K562 (cell line): Measurements from ENCODE around the gene OR11L1. TPM values are rescaled to one million over a fixed set of nuclear protein-coding genes. Genes with fewer than 3 reads are reported as not detected.

Source experiments
- BDP1 ChIP-seq: IDR thresholded peaks from 3 replicates; pipeline ENCODE4 v1.6.1; 2011; ENCODE audit not compliant: insufficient read length, insufficient read depth
- CBX8 ChIP-seq: fragments of 200-600 bp; sonication (generic); IDR thresholded peaks from 2 replicates; pipeline ENCODE4 v1.6.1; 2012; ENCODE audit warnings: borderline replicate concordance, mixed run types, low read depth, mild to moderate bottlenecking, moderate library complexity, mixed read lengths, low read length, control low read depth, inconsistent platforms; ENCODE audit not compliant: poor library complexity, severe bottlenecking; ENCODE audit errors: extremely low read depth
- CCAR2 ChIP-seq: fragments of 200-400 bp; formaldehyde crosslinking; IDR thresholded peaks from 2 replicates; pipeline ENCODE4 v1.6.1; 2017; ENCODE audit warnings: mild to moderate bottlenecking, low read depth, low read length
- CCNT2 ChIP-seq: IDR thresholded peaks from 2 replicates; pipeline ENCODE4 v1.6.1; 2011; ENCODE audit warnings: borderline replicate concordance, low read depth, mild to moderate bottlenecking, moderate library complexity, mixed read lengths, low read length; ENCODE audit not compliant: insufficient read length; ENCODE audit errors: extremely low read depth
- CEBPB ChIP-seq: fragments of 450-650 bp; IDR thresholded peaks from 2 replicates; pipeline ENCODE4 v1.6.1; 2016; ENCODE audit warnings: missing genetic modification characterization, missing compliant biosample characterization
- CTCFL ChIP-seq: IDR thresholded peaks from 2 replicates; pipeline ENCODE4 v1.6.1; 2011; ENCODE audit warnings: borderline replicate concordance, low read depth, mild to moderate bottlenecking, moderate library complexity, low read length; ENCODE audit not compliant: insufficient read depth, poor library complexity, severe bottlenecking
- MEIS2 ChIP-seq: fragments of 450-650 bp; IDR thresholded peaks from 2 replicates; pipeline ENCODE4 v1.6.1; 2014; ENCODE audit warnings: mild to moderate bottlenecking; ENCODE audit not compliant: partially characterized antibody
- MIER1 ChIP-seq: fragments of 450-650 bp; IDR thresholded peaks from 2 replicates; pipeline ENCODE4 v1.6.1; 2016; ENCODE audit warnings: antibody characterized with exemption, mild to moderate bottlenecking, low read depth
- SIN3A ChIP-seq, 2 experiments: fragments of 150-350 bp in 1 of 2; IDR thresholded peaks; 2 replicates each; pipeline ENCODE4 v1.6.1; 2011 to 2016; ENCODE audit warnings: borderline replicate concordance in 2 of 2, low read depth in 2 of 2, low read length in 2 of 2, mild to moderate bottlenecking in 2 of 2, moderate library complexity in 2 of 2; ENCODE audit not compliant: control insufficient read depth in 1 of 2
- SMAD1 ChIP-seq: fragments of 150-350 bp; IDR thresholded peaks from 2 replicates; pipeline ENCODE4 v1.6.1; 2014; ENCODE audit warnings: low read length, low read depth; ENCODE audit not compliant: partially characterized antibody
- ZFPM2 ChIP-seq: fragments of 250-450 bp; sonication (Bioruptor Pico); IDR thresholded peaks from 2 replicates; pipeline ENCODE4 v1.5.1; 2022; ENCODE audit warnings: mild to moderate bottlenecking
- ZNF12 ChIP-seq: sonication (generic); formaldehyde crosslinking; IDR thresholded peaks from 2 replicates; pipeline ENCODE4 v1.4.0; 2020; ENCODE audit warnings: mild to moderate bottlenecking, missing genetic modification reagents
- ZNF143 ChIP-seq: sonication (generic); formaldehyde crosslinking; IDR thresholded peaks from 2 replicates; pipeline ENCODE4 v1.9.0; 2022; ENCODE audit warnings: mild to moderate bottlenecking, missing genetic modification reagents
- polyA plus RNA-seq, 8 experiments: library from polyadenylated mRNA; depleted of rRNA in 4 of 8; stranded (reverse) in 5 of 8; unstranded in 3 of 8; fragments of >200 nt; fragmentation: Nextera tagmentation in 2 of 8; fragmentation: Illumina TruSeq in 1 of 8; extraction: Ambion mirVana in 2 of 8; extraction: Trizol in 1 of 8; gene quantifications; 2 replicates each; pipeline versions ENCODE4 v1.2.1 to v1.2.3, GENCODE V29; 2011 to 2014; ENCODE audit warnings: inconsistent platforms in 1 of 8, missing spikeins in 1 of 8
- total RNA-seq, 7 experiments: library from RNA; depleted of rRNA in 6 of 7; stranded (reverse); fragments of >200 nt in 6 of 7; fragmentation: Illumina TruSeq in 2 of 7; extraction: Trizol in 2 of 7; gene quantifications; 2 replicates each; pipeline versions ENCODE4 v1.2.1 to v1.2.3, GENCODE V29; 2011 to 2021; ENCODE audit warnings: low replicate concordance in 1 of 7
- TF ChIP-seq, protein P1 (sequence below): fragments of 200-600 bp; sonication (generic); IDR thresholded peaks from one replicate; pipeline ENCODE4 v1.6.1; 2012; ENCODE audit warnings: mild to moderate bottlenecking, low read depth, low read length, inconsistent platforms

The OR11L1 gene
- total and polyA plus RNA-seq, 9 of the 15 experiments (the other 6 are each of a cell fraction or from before 2014, with no cell fraction given), result not detected

DNA sequence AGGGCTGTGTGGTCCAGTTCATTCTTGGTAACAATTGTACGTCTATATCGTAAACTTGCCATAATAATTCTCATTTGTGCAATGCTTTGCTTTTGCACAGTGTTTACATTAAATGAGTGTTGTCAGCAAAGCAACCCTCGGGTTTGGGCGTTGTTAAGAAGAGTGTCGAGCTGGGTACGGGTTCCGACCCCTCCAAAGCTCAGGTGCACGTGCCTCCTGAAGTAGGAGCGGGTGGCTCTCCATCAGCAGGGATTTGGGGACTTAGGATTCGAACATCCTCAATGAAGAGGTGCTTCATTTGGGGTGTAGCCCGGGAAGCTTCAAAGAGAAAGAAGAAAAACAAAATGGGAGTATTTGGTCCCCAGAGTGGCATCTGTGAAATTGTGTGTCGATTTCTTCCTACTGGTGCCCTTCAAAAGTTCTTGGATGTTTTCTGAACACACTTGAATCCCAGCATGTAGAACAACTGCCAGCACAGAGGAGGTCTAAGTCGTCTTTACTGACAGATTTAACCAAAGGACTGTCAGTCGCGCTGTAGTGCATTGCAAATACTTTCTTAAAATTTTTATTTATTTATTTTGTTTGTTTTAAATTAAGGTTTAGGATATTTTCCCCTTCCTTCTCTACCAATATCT, 16.4 kb upstream of the OR11L1 start (continued):
- TF ChIP-seq CBX8 (no peak), SMAD1 (no peak), MEIS2 (no peak), CCAR2 (no peak), ZNF12 (CRISPR knock-in tag) (no peak), ZNF143 (CRISPR knock-in tag) (no peak), BDP1 (no peak), CCNT2 (no peak), SIN3A (IDR thresholded peaks at IDR 0.05; ENCODE audit: borderline replicate concordance in 2 of 2, control insufficient read depth in 1 of 2, low read depth in 2 of 2, low read length in 2 of 2) (no peak), CEBPB (tag) (no peak), ZFPM2 (CRISPR knock-in tag) (no peak), MIER1 (0 out of 2 replicates have a peak, but pooled peaks have one; percentile 19), CTCFL (no peak)
- TF ChIP-seq, protein P1, sequence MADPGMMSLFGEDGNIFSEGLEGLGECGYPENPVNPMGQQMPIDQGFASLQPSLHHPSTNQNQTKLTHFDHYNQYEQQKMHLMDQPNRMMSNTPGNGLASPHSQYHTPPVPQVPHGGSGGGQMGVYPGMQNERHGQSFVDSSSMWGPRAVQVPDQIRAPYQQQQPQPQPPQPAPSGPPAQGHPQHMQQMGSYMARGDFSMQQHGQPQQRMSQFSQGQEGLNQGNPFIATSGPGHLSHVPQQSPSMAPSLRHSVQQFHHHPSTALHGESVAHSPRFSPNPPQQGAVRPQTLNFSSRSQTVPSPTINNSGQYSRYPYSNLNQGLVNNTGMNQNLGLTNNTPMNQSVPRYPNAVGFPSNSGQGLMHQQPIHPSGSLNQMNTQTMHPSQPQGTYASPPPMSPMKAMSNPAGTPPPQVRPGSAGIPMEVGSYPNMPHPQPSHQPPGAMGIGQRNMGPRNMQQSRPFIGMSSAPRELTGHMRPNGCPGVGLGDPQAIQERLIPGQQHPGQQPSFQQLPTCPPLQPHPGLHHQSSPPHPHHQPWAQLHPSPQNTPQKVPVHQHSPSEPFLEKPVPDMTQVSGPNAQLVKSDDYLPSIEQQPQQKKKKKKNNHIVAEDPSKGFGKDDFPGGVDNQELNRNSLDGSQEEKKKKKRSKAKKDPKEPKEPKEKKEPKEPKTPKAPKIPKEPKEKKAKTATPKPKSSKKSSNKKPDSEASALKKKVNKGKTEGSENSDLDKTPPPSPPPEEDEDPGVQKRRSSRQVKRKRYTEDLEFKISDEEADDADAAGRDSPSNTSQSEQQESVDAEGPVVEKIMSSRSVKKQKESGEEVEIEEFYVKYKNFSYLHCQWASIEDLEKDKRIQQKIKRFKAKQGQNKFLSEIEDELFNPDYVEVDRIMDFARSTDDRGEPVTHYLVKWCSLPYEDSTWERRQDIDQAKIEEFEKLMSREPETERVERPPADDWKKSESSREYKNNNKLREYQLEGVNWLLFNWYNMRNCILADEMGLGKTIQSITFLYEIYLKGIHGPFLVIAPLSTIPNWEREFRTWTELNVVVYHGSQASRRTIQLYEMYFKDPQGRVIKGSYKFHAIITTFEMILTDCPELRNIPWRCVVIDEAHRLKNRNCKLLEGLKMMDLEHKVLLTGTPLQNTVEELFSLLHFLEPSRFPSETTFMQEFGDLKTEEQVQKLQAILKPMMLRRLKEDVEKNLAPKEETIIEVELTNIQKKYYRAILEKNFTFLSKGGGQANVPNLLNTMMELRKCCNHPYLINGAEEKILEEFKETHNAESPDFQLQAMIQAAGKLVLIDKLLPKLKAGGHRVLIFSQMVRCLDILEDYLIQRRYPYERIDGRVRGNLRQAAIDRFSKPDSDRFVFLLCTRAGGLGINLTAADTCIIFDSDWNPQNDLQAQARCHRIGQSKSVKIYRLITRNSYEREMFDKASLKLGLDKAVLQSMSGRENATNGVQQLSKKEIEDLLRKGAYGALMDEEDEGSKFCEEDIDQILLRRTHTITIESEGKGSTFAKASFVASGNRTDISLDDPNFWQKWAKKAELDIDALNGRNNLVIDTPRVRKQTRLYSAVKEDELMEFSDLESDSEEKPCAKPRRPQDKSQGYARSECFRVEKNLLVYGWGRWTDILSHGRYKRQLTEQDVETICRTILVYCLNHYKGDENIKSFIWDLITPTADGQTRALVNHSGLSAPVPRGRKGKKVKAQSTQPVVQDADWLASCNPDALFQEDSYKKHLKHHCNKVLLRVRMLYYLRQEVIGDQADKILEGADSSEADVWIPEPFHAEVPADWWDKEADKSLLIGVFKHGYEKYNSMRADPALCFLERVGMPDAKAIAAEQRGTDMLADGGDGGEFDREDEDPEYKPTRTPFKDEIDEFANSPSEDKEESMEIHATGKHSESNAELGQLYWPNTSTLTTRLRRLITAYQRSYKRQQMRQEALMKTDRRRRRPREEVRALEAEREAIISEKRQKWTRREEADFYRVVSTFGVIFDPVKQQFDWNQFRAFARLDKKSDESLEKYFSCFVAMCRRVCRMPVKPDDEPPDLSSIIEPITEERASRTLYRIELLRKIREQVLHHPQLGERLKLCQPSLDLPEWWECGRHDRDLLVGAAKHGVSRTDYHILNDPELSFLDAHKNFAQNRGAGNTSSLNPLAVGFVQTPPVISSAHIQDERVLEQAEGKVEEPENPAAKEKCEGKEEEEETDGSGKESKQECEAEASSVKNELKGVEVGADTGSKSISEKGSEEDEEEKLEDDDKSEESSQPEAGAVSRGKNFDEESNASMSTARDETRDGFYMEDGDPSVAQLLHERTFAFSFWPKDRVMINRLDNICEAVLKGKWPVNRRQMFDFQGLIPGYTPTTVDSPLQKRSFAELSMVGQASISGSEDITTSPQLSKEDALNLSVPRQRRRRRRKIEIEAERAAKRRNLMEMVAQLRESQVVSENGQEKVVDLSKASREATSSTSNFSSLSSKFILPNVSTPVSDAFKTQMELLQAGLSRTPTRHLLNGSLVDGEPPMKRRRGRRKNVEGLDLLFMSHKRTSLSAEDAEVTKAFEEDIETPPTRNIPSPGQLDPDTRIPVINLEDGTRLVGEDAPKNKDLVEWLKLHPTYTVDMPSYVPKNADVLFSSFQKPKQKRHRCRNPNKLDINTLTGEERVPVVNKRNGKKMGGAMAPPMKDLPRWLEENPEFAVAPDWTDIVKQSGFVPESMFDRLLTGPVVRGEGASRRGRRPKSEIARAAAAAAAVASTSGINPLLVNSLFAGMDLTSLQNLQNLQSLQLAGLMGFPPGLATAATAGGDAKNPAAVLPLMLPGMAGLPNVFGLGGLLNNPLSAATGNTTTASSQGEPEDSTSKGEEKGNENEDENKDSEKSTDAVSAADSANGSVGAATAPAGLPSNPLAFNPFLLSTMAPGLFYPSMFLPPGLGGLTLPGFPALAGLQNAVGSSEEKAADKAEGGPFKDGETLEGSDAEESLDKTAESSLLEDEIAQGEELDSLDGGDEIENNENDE, result no peak
